Hepatocyte (in vitro differentiated cells): ENCODE data around the gene BRMS1L.

ENCODE experiments used
- EZH2 ChIP-seq: fragments of 200-600 bp; sonication (generic); IDR thresholded peaks from 2 replicates; pipeline ENCODE4 v1.6.1; 2016; ENCODE audit warnings: antibody characterized with exemption, mild to moderate bottlenecking, borderline replicate concordance
- TF ChIP-seq, protein P1 (sequence below): fragments of 200-600 bp; sonication (generic); IDR thresholded peaks from 2 replicates; pipeline ENCODE4 v1.5.1; 2016; ENCODE audit warnings: antibody characterized with exemption, mild to moderate bottlenecking; ENCODE audit not compliant: poor library complexity

DNA sequence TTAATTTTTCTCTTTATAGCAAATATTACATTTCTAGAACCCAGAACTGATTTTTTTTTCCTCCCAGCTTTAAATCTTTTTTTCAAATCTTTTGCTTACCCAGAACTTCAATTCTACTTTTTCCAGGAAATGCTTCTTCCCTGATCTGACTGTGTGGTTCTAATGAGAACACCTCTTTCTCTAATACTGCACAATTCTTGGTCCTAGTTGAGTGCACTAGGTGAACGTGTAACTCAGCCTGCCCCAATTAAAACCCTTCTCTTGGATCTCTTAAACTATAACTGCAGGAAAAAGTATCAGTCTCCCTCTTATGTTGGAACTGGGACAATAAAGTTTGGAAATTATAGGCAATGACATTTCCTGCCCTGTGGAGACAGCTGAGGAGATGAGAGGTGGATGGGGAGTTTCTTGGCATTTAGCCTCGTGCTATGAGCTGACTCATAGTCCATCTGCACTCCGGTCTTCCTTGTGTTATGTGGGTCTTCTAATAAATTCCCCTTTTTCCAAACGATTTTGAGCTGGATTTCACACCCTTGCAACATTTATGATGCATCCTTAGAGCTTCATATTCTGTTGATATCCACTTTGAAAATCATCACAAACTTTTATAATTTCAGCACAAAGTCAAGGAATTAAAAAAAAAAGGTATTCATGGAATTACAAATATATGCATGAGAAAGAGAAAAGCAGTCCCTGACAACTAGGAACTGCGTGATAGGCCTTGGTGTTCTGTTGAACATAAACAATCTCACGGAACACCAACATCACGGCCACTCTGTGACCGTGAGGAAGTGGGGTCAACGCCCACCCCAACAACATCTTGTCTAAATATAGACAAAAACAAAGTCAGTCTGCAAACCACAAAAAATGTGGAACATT, 52.4 kb downstream of the BRMS1L start:
- TF ChIP-seq, protein P1, sequence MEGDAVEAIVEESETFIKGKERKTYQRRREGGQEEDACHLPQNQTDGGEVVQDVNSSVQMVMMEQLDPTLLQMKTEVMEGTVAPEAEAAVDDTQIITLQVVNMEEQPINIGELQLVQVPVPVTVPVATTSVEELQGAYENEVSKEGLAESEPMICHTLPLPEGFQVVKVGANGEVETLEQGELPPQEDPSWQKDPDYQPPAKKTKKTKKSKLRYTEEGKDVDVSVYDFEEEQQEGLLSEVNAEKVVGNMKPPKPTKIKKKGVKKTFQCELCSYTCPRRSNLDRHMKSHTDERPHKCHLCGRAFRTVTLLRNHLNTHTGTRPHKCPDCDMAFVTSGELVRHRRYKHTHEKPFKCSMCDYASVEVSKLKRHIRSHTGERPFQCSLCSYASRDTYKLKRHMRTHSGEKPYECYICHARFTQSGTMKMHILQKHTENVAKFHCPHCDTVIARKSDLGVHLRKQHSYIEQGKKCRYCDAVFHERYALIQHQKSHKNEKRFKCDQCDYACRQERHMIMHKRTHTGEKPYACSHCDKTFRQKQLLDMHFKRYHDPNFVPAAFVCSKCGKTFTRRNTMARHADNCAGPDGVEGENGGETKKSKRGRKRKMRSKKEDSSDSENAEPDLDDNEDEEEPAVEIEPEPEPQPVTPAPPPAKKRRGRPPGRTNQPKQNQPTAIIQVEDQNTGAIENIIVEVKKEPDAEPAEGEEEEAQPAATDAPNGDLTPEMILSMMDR, result no peak
- no peak for TF ChIP-seq EZH2
